A673 (cell line): Measurements from ENCODE around the gene JAG2. TPM values are rescaled to one million over a fixed set of nuclear protein-coding genes. Genes with fewer than 3 reads are reported as not detected.

ENCODE experiments used
- BruUV-seq: library from RNA; stranded (reverse); fragments of 400-500 nt; replicated peaks from 2 replicates; lab custom pipeline; 2021; lab: Mats Ljungman, UMichigan
- CTCF ChIA-PET: fragments of 300-600 bp; sonication (Branson Sonifier 250); formaldehyde crosslinking; loops from one replicate; lab custom pipeline; 2022; ENCODE audit warnings: antibody characterized with exemption; lab: Charles Lee
- POLR2A ChIA-PET: fragments of 300-600 bp; sonication (Branson Sonifier 250); formaldehyde crosslinking; loops from one replicate; lab custom pipeline; 2022; ENCODE audit warnings: antibody characterized with exemption; ENCODE audit not compliant: low non-redundant PET; lab: Charles Lee
- DNase-seq: peaks from one replicate; pipeline ENCODE4 v3.0.0-alpha.2; 2015; ENCODE audit warnings: low spot score
- H3K27ac ChIP-seq: fragments of 200-600 bp; sonication (generic); 2 replicates; pipeline ENCODE4 v1.5.1; 2016; ENCODE audit warnings: mixed run types, low read depth, mild to moderate bottlenecking, mixed read lengths, antibody characterized with exemption, low read length; ENCODE audit not compliant: poor library complexity, severe bottlenecking
- H3K27me3 ChIP-seq: fragments of 200-600 bp; sonication (generic); replicated peaks from 2 replicates; pipeline ENCODE4 v1.6.1; 2017; ENCODE audit warnings: mixed run types, low read depth, mild to moderate bottlenecking, mixed read lengths, antibody characterized with exemption, low read length; ENCODE audit not compliant: insufficient read depth, poor library complexity
- H3K36me3 ChIP-seq: fragments of 200-600 bp; sonication (generic); 2 replicates; pipeline ENCODE4 v1.6.1; 2016; ENCODE audit warnings: mixed run types, mild to moderate bottlenecking, mixed read lengths, antibody characterized with exemption, low read length; ENCODE audit not compliant: insufficient read depth, poor library complexity, severe bottlenecking
- H3K4me1 ChIP-seq: fragments of 200-600 bp; sonication (generic); 2 replicates; pipeline ENCODE4 v1.6.1; 2017; ENCODE audit warnings: mixed run types, mild to moderate bottlenecking, mixed read lengths, antibody characterized with exemption, low read length; ENCODE audit not compliant: insufficient read depth, poor library complexity, severe bottlenecking
- H3K4me3 ChIP-seq: fragments of 200-600 bp; sonication (generic); 2 replicates; pipeline ENCODE4 v1.5.1; 2016; ENCODE audit warnings: low read depth, mixed run types, mild to moderate bottlenecking, mixed read lengths, low read length; ENCODE audit not compliant: poor library complexity, severe bottlenecking
- H3K9me3 ChIP-seq: fragments of 200-600 bp; sonication (generic); 2 replicates; pipeline ENCODE4 v1.6.1; 2016; ENCODE audit warnings: mixed run types, low read depth, mild to moderate bottlenecking, mixed read lengths, antibody characterized with exemption, low read length; ENCODE audit not compliant: poor library complexity, severe bottlenecking
- CTCF ChIP-seq: fragments of 300-800, 200-600 bp; sonication (generic); conservative IDR thresholded peaks from 2 replicates; pipeline ENCODE4 v1.5.1; 2017; ENCODE audit warnings: low read depth, mild to moderate bottlenecking, antibody characterized with exemption, low read length, moderate library complexity, mixed read lengths
- EZH2 ChIP-seq: fragments of 200-600 bp; sonication (generic); IDR thresholded peaks from 2 replicates; pipeline ENCODE4 v1.6.1; 2017; ENCODE audit warnings: borderline replicate concordance, low read depth, mild to moderate bottlenecking, mixed read lengths, antibody characterized with exemption, low read length; ENCODE audit not compliant: poor library complexity, severe bottlenecking
- intact Hi-C: fragments of 100-400 bp; cut with micrococcal nuclease; formaldehyde crosslinking; loops from one replicate; pipeline ENCODE4 v1.10.0; 2022; ENCODE audit not compliant: unreplicated experiment
- total RNA-seq: library from RNA; stranded (reverse); gene quantifications from 2 replicates; pipeline ENCODE4 v1.2.3, GENCODE V29; 2021

Gene JAG2
- total RNA-seq, 1 experiment from 2014 or later, result 14.3 TPM

- Histone ChIP-seq H3K27me3 (no peaks in the 10 kb centered on the region), H3K9me3 (no peaks in the 10 kb centered on the region), H3K4me1 (no peaks in the 10 kb centered on the region), H3K4me3 (no peak overlapping the region), H3K36me3 (peaks cover 7% of the 10 kb centered on the region), H3K27ac (no peak overlapping the region)
- CTCF ChIA-PET, result no interaction called here
- POLR2A ChIA-PET, result no interaction called here
- TF ChIP-seq CTCF (no peak), EZH2 (no peak)
- DNase-seq, result no peak
- intact Hi-C loops, result no loop called here
- BruUV-seq, result no TSS peak
Measured at GRCh38 chr14:105215602-105216001, 47.0 kb upstream of the JAG2 start.

GRCh38 chr14:105214324-105214915, 45.8 kb upstream of the JAG2 start:
- no peak for TF ChIP-seq CTCF
- no peak for TF ChIP-seq EZH2
- H3K36me3 ChIP-seq, result peaks cover 3% of the 10 kb centered on the region
- H3K9me3 ChIP-seq, result no peaks in the 10 kb centered on the region
- no peak overlapping the region for H3K4me3 ChIP-seq
- BruUV-seq, result no TSS peak
- intact Hi-C loops, result no loop called here
- no peaks in the 10 kb centered on the region for H3K4me1 ChIP-seq
- no peak overlapping the region for H3K27ac ChIP-seq
- no peak for DNase-seq
- ChIA-PET CTCF (no interaction called here), POLR2A (no interaction called here)
- H3K27me3 ChIP-seq, result no peaks in the 10 kb centered on the region

GRCh38 chr14:105213361-105213760, 44.8 kb upstream of the JAG2 start:
- Histone ChIP-seq H3K27ac (no peak overlapping the region), H3K4me1 (no peaks in the 10 kb centered on the region), H3K27me3 (no peaks in the 10 kb centered on the region), H3K4me3 (no peak overlapping the region), H3K36me3 (peaks cover 3% of the 10 kb centered on the region), H3K9me3 (no peaks in the 10 kb centered on the region)
- DNase-seq, result no peak
- ChIA-PET POLR2A (no interaction called here), CTCF (no interaction called here)
- BruUV-seq, result no TSS peak
- intact Hi-C loops, result no loop called here
- TF ChIP-seq EZH2 (no peak), CTCF (no peak)
